Astrocyte of the cerebellum (primary cell): ENCODE measurements around the gene MASP2.
"Not testable (repeated sequence)": the region's sequence is repeated elsewhere in the genome, so short reads cannot be mapped to it uniquely, and the experiment has no call there.

Experiments used
- DNase-seq: peaks from one replicate; pipeline ENCODE4 v3.0.0-alpha.2; 2011; ENCODE audit warnings: low read depth
- H3K4me3 ChIP-seq: 2 replicates; pipeline ENCODE4 v1.5.1; 2011; ENCODE audit warnings: mild to moderate bottlenecking, low read depth, low read length, moderate library complexity
- in situ Hi-C: cut with HindIII; loops from 2 replicates; pipeline ENCODE4 v1.10.0; 2017; ENCODE audit warnings: low sequenced_read_pairs
- TF ChIP-seq, protein P1 (sequence below): IDR thresholded peaks from 2 replicates; pipeline ENCODE4 v1.5.1; 2012; ENCODE audit warnings: low read length, low read depth, moderate library complexity, mild to moderate bottlenecking; ENCODE audit errors: missing control alignments

MASP2 gene

DNA sequence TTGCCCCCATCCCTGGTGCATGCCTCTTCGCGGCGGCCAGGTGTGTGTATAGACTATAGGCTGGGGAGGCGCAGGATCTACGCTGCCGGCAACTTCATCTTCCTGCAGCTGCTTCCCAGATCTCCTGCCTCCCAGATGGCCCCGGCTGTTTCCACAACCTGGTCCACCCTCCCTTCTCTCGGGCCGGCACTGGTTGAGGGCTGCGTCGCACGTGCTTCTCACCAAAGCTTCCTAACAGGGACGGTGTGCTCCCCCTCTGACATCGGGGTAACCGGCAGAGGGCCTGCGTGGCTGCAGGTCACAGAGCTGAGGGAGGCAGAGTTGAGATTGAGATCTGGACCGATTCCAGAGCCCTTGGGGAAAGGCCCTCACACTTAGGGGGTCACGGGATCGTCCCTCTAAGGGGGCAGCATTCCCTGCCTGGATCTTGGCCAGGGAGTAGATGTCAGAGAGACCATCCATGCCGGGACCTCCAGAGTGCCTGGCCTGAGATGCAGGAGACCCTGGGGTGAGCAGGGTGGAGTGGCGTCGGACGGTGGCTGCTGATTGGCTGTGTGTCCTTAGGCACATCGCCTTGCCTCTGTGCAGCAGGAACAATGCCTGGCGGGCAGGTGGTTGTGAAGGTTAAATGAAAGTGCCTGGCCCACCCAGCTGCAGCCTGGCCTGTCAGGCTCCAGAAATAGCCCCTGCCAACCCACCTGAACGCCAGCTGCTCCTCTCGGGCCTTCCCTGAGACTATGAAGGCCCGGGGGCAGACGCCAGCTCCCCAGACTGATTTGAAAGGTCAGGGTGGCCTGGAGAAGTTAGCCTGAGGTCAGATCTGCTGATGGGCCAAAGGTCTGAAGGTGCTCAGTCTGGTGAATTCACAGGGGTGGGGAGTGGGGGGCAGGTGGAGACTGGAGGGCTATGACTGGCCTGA is 6.1 kb upstream of the MASP2 start:
- in situ Hi-C loops: no loop called here
- no peak for DNase-seq
- TF ChIP-seq, protein P1, sequence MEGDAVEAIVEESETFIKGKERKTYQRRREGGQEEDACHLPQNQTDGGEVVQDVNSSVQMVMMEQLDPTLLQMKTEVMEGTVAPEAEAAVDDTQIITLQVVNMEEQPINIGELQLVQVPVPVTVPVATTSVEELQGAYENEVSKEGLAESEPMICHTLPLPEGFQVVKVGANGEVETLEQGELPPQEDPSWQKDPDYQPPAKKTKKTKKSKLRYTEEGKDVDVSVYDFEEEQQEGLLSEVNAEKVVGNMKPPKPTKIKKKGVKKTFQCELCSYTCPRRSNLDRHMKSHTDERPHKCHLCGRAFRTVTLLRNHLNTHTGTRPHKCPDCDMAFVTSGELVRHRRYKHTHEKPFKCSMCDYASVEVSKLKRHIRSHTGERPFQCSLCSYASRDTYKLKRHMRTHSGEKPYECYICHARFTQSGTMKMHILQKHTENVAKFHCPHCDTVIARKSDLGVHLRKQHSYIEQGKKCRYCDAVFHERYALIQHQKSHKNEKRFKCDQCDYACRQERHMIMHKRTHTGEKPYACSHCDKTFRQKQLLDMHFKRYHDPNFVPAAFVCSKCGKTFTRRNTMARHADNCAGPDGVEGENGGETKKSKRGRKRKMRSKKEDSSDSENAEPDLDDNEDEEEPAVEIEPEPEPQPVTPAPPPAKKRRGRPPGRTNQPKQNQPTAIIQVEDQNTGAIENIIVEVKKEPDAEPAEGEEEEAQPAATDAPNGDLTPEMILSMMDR: no peak
- H3K4me3 ChIP-seq: no peak overlapping the region

DNA sequence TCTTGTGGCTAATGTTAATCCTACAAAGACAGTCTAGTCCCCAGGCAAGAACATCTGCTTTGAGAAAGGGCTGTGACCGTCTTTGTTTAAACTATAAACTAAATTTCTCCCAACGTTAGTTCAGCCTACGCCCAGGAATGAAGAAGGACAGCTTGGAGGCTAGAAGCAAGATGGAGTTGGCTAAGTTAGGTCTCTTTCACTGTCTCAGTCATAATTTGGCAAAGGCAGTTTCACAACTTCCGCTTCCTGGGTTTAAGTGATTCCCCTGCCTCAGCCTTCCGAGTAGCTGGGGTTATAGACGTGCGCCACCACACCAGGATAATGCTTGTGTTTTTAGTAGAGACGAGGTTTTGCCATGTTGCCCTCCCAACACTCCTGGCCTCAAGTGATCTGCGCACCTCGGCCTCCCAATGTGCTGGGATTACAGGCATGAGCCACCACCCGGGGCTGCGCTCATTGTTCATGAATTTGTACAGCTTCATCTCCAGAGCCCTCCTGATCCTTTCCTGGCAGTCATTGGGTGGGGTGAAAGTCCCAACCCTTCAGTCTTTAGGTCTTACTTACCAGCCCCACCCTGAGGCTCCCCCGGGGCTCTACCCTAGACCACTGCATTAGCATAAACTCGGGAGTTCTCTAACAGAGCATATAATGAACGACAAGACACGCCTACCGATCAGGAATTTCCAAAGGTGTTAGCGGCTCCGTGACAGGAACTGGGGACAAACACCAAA is 4.9 kb upstream of the MASP2 start:
- in situ Hi-C loops: no loop called here
- no peak overlapping the region for H3K4me3 ChIP-seq
- DNase-seq: no peak
- TF ChIP-seq, protein P1: no peak

DNA sequence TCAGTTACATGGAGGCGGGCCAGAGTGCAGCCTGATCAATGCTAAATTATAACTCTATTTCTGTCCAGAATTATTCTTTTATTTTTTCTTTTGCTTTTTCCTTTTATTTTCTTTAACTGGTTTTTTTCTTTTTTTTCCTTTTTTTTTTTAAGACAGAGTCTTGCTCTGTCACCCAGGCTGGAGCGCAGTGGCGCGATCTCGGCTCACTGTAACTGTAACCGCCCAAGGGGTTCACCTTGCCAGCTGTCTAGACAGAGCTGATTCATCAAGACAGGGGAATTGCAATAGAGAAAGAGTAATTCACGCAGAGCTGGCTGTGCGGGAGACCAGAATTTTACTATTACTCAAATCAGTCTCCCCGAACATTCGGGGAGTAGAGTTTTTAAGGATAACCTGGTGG is 4.1 kb upstream of the MASP2 start:
- in situ Hi-C loops, H3K4me3 ChIP-seq: not testable (repeated sequence)

DNA sequence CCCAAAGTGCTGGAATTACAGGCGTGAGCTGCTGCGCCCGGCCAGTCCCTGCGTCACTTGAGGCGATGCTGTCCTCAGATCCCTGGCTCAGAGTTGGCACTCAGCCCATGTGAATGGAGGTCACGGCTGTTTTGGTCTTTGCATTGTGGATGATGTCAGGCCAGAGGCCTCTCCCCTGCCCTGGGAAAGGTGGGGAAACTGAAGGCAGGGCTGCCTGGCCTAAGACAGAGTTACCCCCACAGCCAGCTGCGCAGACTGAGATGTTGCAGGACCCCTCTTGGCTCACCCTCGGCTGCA is 821 bp downstream of the MASP2 start:
- no peak for DNase-seq
- TF ChIP-seq, protein P1: no peak

More for the DNA sequence above, 4.1 kb upstream of the MASP2 start:
- DNase-seq: not testable (repeated sequence)

DNA sequence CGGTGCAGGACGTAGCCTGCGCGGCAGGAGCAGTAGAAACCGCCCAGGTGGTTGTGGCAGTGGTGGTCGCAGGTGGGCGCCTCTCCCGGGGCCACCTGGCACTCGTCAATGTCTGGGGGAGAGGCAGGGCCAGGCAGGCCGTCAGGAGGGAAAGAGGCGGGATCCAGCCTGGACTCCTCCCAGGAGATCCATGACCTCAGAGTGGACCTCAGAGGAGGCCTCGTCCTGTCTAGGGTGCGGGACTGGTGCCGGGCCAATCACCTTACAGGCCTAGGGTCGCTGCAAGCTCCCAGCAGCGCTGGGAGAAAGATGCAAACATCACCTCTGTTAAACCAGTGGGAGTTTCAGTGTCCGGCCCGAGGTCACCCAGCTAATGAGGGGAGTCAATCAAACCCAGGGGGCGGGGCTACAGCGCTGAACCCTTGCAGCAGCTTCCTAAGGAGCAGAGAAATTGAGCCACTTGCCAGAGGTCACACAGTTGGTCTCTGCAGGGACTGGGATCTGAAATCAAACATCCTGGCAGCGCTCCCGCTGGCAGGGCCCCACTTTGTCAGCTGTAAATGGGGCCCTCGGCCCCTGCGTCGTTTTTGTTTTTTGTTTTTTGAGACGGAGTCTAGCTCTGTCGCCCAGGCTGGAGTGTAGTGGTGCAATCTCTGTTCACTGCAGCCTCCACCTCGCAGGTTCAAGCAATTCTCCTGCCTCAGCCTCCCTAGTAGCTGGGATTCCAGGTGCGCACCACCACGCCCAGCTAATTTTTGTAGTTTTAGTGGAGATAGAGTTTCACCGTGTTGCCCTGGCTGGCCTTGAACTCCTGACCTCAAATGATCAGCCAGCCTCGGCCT is 1.4 kb downstream of the MASP2 start:
- DNase-seq: no peak
- in situ Hi-C loops: no loop called here
- TF ChIP-seq, protein P1: no peak
- no peak overlapping the region for H3K4me3 ChIP-seq

More for the DNA sequence above, 821 bp downstream of the MASP2 start:
- no peak overlapping the region for H3K4me3 ChIP-seq
- in situ Hi-C loops: no loop called here

DNA sequence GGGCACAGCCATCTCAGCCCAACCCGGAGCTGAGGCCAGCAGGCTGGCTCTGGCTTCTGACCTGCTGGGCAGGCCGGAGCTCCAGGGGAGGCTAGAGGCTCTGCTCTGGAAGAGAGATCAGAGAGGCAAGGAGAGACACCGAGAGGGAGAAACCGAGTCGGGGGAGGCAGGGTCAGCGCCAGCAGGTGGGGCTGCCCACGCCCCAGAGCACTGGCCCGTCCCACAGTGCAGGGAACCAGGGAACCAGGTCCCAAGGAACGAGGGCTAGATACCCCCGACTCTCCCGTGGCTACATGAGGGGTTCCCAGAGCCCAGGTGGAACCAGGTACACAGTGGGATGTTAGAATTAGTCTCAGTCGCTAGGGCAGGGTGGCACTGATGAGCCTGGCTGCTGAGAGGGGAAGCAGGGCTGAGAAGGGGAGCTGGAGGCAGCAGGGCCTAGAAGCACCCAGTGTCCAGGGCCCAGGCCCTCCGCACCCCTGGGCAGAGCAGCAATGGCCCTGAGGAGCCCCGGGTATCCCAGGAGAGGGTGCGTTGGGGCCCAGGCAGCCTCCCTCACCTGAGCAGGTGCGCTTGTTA is 2.1 kb downstream of the MASP2 start:
- DNase-seq: no peak
- in situ Hi-C loops: no loop called here
- TF ChIP-seq, protein P1: no peak
- H3K4me3 ChIP-seq: no peak overlapping the region
